Astrocyte of the cerebellum (primary cell): Measurements from ENCODE around the gene CLCN4.

Source experiments
- DNase-seq: peaks from one replicate; pipeline ENCODE4 v3.0.0-alpha.2; 2011; ENCODE audit warnings: low read depth
- H3K4me3 ChIP-seq: 2 replicates; pipeline ENCODE4 v1.5.1; 2011; ENCODE audit warnings: mild to moderate bottlenecking, low read depth, low read length, moderate library complexity
- CTCF ChIP-seq: IDR thresholded peaks from 2 replicates; pipeline ENCODE4 v1.5.1; 2012; ENCODE audit warnings: low read length, low read depth, moderate library complexity, mild to moderate bottlenecking; ENCODE audit errors: missing control alignments
- in situ Hi-C: cut with HindIII; loops from 2 replicates; pipeline ENCODE4 v1.10.0; 2017; ENCODE audit warnings: low sequenced_read_pairs

Gene CLCN4

GRCh38 chrX:10193587-10193986, 36.8 kb downstream of the CLCN4 start:
- H3K4me3 ChIP-seq = no peak overlapping the region
- no peak for DNase-seq
- TF ChIP-seq CTCF = no peak
- in situ Hi-C loops = loop anchor here (10.0 kb wide), 1 partner anchor 941 kb away; no protein-coding TSS in a partner anchor

GRCh38 chrX:10195425-10195824, 38.6 kb downstream of the CLCN4 start:
- no peak overlapping the region for H3K4me3 ChIP-seq
- TF ChIP-seq CTCF = no peak
- in situ Hi-C loops = loop anchor here (10.0 kb wide), 1 partner anchor 939 kb away; no protein-coding TSS in a partner anchor
- DNase-seq = no peak

- in situ Hi-C loops = loop anchor here (10.0 kb wide), 1 partner anchor 939 kb away; no protein-coding TSS in a partner anchor
- DNase-seq = no peak
- H3K4me3 ChIP-seq = no peak overlapping the region
- TF ChIP-seq CTCF = no peak
Measured at GRCh38 chrX:10195947-10196346, 39.2 kb downstream of the CLCN4 start.

- no peak for TF ChIP-seq CTCF
- no peak overlapping the region for H3K4me3 ChIP-seq
- DNase-seq = peak; percentile 15
- in situ Hi-C loops = loop anchor here (10.0 kb wide), 1 partner anchor 937 kb away; no protein-coding TSS in a partner anchor
Measured at GRCh38 chrX:10197279-10198210, 40.8 kb downstream of the CLCN4 start.

- no peak for TF ChIP-seq CTCF
- in situ Hi-C loops = loop anchor here (10.0 kb wide), 1 partner anchor 937 kb away; no protein-coding TSS in a partner anchor
- H3K4me3 ChIP-seq = no peak overlapping the region
- DNase-seq = no peak
Measured at GRCh38 chrX:10198254-10198653, 41.5 kb downstream of the CLCN4 start.

GRCh38 chrX:10199212-10199611, 42.4 kb downstream of the CLCN4 start:
- no peak for DNase-seq
- no peak overlapping the region for H3K4me3 ChIP-seq
- TF ChIP-seq CTCF = no peak
- in situ Hi-C loops = loop anchor here (10.0 kb wide), 1 partner anchor 936 kb away; no protein-coding TSS in a partner anchor
